ENCODE results near the gene MRPL48. TPM values are rescaled to one million over a fixed set of nuclear protein-coding genes. Genes with fewer than 3 reads are reported as not detected.

Gene MRPL48
- total and polyA plus RNA-seq, 4 donors: 37.5 to 58.5 (median 40.4) TPM

DNA sequence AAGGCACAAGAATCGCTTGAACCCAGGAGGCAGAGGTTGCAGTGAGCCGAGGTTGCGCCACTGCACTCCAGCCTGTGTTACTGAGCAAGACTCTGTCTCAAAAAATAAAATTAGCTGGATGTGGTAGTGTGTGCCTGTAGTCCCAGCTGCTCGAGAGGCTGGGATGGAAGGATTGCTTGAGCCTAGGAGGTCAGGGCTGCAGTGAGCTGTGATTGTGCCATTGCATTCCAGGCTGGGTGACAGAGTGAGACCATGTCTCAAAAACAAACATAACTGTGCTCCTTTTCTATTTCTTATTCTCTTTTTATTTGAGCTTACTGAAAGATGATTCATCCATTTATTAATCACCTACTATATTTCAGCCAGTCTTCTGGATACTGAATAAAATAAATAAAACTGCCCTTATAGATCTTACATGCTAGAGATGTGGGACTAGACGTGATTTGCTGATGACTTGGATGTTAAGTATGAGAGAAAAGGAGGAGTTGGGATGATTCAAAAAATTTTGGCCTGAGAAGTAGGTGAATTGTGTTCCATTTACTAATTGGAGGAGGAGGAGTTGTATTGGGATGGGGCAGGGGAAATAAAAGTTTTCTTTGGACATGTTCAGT lies 107.2 kb downstream of the MRPL48 start:
- 96% methylated on average over 4 of the region's 5 CpGs for WGBS (ENCODE audit: insufficient coverage)
- Histone ChIP-seq H3K27me3 (ENCODE audit: control insufficient read depth, insufficient read depth, low read length) (no peaks in the 10 kb centered on the region), H3K9me3 (ENCODE audit: control insufficient read depth, insufficient read depth, low read length) (no peaks in the 10 kb centered on the region), H3K27ac (ENCODE audit: low read depth, low read length) (no peak overlapping the region), H3K4me1 (ENCODE audit: control insufficient read depth, insufficient read depth, low read length) (no peaks in the 10 kb centered on the region), H3K4me3 (ENCODE audit: low read depth, low read length) (no peak overlapping the region), H3K36me3 (ENCODE audit: control insufficient read depth, insufficient read depth, low read length) (peaks cover 19% of the 10 kb centered on the region)
- DNase-seq (ENCODE audit: low read depth in 4 of 6, low spot score in 6 of 6): no peak

DNA sequence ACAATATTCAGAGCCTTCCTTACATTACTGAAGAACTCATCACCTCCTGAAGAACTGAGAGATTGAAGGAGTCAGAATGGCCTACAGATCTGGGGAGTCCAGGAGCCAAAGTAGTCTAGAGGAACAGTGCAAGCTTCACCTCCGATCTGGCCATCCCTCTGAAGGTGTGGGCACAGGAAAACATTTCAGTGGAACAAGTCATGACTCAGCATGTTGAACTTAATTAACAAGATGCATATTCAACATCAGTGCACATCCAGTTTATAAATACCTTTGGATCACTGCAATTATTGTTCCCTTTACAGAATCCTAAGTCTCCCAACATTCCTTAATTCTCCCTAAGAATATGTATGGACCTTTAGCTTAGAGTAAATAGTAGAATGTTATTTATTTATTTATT lies 114.6 kb downstream of the MRPL48 start:
- no peaks in the 10 kb centered on the region for H3K4me1 ChIP-seq (ENCODE audit: control insufficient read depth, insufficient read depth, low read length)
- H3K27me3 ChIP-seq (ENCODE audit: control insufficient read depth, insufficient read depth, low read length): no peaks in the 10 kb centered on the region
- H3K36me3 ChIP-seq (ENCODE audit: control insufficient read depth, insufficient read depth, low read length): peaks cover 23% of the 10 kb centered on the region
- WGBS (ENCODE audit: insufficient coverage): 88% methylated on average over 1 of the region's 1 CpG
- DNase-seq (ENCODE audit: low read depth in 4 of 6, low spot score in 6 of 6): no peak
- H3K4me3 ChIP-seq (ENCODE audit: low read depth, low read length): no peak overlapping the region
- H3K27ac ChIP-seq (ENCODE audit: low read depth, low read length): no peak overlapping the region
- H3K9me3 ChIP-seq (ENCODE audit: control insufficient read depth, insufficient read depth, low read length): no peaks in the 10 kb centered on the region

DNA sequence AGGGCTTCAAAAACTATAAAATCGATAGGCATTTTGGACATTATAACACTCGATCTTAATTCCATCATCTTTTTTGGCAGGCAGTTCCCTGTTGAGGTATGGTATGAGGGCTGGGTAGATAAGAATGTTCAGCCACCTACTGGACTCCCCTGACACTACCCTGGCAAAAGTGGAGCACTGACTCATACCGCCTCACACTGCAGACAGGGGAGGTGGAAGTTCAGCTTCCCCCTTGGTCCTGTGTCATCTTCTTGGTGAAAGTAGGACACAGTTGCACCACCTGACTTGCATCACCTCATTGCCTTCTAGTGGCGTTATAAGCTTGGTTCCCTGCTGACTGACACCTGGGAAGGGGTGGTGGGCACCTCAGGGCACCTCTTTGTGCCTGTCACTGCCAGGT lies 119.5 kb downstream of the MRPL48 start:
- Histone ChIP-seq H3K4me3 (ENCODE audit: low read depth, low read length) (no peak overlapping the region), H3K4me1 (ENCODE audit: control insufficient read depth, insufficient read depth, low read length) (no peaks in the 10 kb centered on the region), H3K27ac (ENCODE audit: low read depth, low read length) (no peak overlapping the region), H3K36me3 (ENCODE audit: control insufficient read depth, insufficient read depth, low read length) (peaks cover 37% of the 10 kb centered on the region), H3K9me3 (ENCODE audit: control insufficient read depth, insufficient read depth, low read length) (no peaks in the 10 kb centered on the region), H3K27me3 (ENCODE audit: control insufficient read depth, insufficient read depth, low read length) (no peaks in the 10 kb centered on the region)
- WGBS (ENCODE audit: insufficient coverage): 86% methylated on average over 1 of the region's 4 CpGs
- no peak for DNase-seq (ENCODE audit: low read depth in 4 of 6, low spot score in 6 of 6)

DNA sequence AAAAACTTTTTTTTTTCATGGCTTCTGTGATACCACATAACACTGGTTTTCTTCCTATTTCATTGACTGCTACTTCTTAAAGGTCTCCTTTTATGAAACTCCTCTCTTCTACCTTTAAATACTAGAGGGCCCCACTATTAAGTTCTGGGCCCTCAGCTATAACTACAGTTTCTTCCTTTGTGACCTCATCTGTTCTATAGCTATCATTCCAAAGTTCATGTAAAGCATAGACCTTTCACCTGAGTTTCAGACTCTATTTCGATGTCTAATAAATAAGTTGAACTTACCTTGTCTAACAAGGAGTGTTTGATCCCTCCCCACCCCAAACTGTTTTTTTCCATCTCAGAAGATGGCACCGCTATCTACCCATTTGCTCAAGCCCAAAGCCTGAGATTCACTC lies 124.4 kb downstream of the MRPL48 start:
- no peaks in the 10 kb centered on the region for H3K9me3 ChIP-seq (ENCODE audit: control insufficient read depth, insufficient read depth, low read length)
- H3K4me1 ChIP-seq (ENCODE audit: control insufficient read depth, insufficient read depth, low read length): no peaks in the 10 kb centered on the region
- DNase-seq (ENCODE audit: low read depth in 4 of 6, low spot score in 6 of 6): no peak
- no peaks in the 10 kb centered on the region for H3K27me3 ChIP-seq (ENCODE audit: control insufficient read depth, insufficient read depth, low read length)
- no peak overlapping the region for H3K27ac ChIP-seq (ENCODE audit: low read depth, low read length)
- no peak overlapping the region for H3K4me3 ChIP-seq (ENCODE audit: low read depth, low read length)
- WGBS (ENCODE audit: insufficient coverage): 100% methylated on average over 2 of the region's 2 CpGs
- H3K36me3 ChIP-seq (ENCODE audit: control insufficient read depth, insufficient read depth, low read length): peaks cover 51% of the 10 kb centered on the region

DNA sequence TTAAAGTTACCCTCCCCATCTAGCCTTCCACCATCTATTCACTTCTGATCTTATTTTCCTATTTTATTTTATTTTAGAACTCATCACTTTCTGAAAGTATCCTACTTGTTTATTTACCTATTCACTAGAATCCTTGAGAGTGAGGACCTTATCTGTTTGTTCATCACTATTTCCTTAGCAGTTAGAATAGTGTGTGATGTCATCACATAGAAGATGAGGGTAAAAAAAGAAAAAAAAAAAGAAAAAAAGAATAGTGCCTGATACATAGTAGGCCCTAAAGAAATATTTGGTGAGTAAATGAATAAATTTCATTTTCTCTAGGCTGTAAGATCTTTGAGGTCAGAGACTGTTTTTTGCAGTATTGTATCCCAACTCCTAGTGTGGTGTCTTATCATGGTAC lies 125.8 kb downstream of the MRPL48 start:
- Histone ChIP-seq H3K4me1 (ENCODE audit: control insufficient read depth, insufficient read depth, low read length) (no peaks in the 10 kb centered on the region), H3K36me3 (ENCODE audit: control insufficient read depth, insufficient read depth, low read length) (peaks cover 60% of the 10 kb centered on the region), H3K27ac (ENCODE audit: low read depth, low read length) (no peak overlapping the region), H3K4me3 (ENCODE audit: low read depth, low read length) (no peak overlapping the region), H3K27me3 (ENCODE audit: control insufficient read depth, insufficient read depth, low read length) (no peaks in the 10 kb centered on the region), H3K9me3 (ENCODE audit: control insufficient read depth, insufficient read depth, low read length) (no peaks in the 10 kb centered on the region)
- DNase-seq (ENCODE audit: low read depth in 4 of 6, low spot score in 6 of 6): no peak

DNA sequence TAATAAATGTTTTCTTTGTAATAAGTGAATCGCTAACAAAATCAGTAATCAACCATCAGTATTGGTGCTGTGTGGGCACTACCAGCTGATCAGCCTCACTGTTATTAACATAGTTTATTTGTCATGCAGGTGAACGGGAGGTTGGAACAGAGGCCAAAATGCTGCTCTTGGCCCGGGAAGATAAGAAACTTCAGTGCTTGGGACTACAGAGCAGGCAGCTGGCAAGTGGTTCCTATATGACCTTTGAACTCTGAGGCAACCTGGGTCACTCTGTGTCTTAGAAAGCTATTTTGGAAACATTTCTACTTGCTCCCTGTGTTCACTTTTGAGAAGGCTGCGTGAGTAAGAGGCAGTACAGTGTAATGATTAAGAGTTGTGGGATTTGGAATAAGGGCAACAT lies 126.6 kb downstream of the MRPL48 start:
- H3K9me3 ChIP-seq (ENCODE audit: control insufficient read depth, insufficient read depth, low read length): no peaks in the 10 kb centered on the region
- H3K36me3 ChIP-seq (ENCODE audit: control insufficient read depth, insufficient read depth, low read length): peaks cover 58% of the 10 kb centered on the region
- no peaks in the 10 kb centered on the region for H3K4me1 ChIP-seq (ENCODE audit: control insufficient read depth, insufficient read depth, low read length)
- no peaks in the 10 kb centered on the region for H3K27me3 ChIP-seq (ENCODE audit: control insufficient read depth, insufficient read depth, low read length)
- no peak overlapping the region for H3K27ac ChIP-seq (ENCODE audit: low read depth, low read length)
- no peak overlapping the region for H3K4me3 ChIP-seq (ENCODE audit: low read depth, low read length)
- WGBS (ENCODE audit: insufficient coverage): 100% methylated on average over 2 of the region's 4 CpGs
- DNase-seq (ENCODE audit: low read depth in 4 of 6, low spot score in 6 of 6): no peak

Other genes with a start within 250 kb of the MRPL48 start
- gene FAM168A, start 189.8 kb upstream of the MRPL48 start, total RNA-seq: 10 to 100 TPM; 57.5 to 80.8 TPM
- 100 to 1,000 TPM; 125 to 154 TPM for gene FAM168A, start 189.8 kb upstream of the MRPL48 start, polyA plus RNA-seq (ENCODE audit: insufficient read length in 2 of 2)
- 10 to 100 TPM; 52.4 to 58.6 TPM for gene PLEKHB1, start 141.3 kb upstream of the MRPL48 start, total RNA-seq
- gene PLEKHB1, start 141.3 kb upstream of the MRPL48 start, polyA plus RNA-seq (ENCODE audit: insufficient read length in 2 of 2): 100 to 1,000 TPM; 128 to 137 TPM
- gene RAB6A, start 26.8 kb upstream of the MRPL48 start, total RNA-seq: 100 to 1,000 TPM; 129 to 219 TPM
- gene RAB6A, start 26.8 kb upstream of the MRPL48 start, polyA plus RNA-seq (ENCODE audit: insufficient read length in 2 of 2): 100 to 1,000 TPM; 185 to 263 TPM
- gene COA4, start 89.0 kb downstream of the MRPL48 start, total RNA-seq: 10 to 100 TPM; 28.1 to 71.5 TPM
- 10 to 100 TPM; 53.7 to 58.6 TPM for gene COA4, start 89.0 kb downstream of the MRPL48 start, polyA plus RNA-seq (ENCODE audit: insufficient read length in 2 of 2)
- 10 to 100 TPM; 24.2 to 25.4 TPM for gene PAAF1, start 89.1 kb downstream of the MRPL48 start, total RNA-seq
- 10 to 100 TPM; 55.3 to 67.7 TPM for gene PAAF1, start 89.1 kb downstream of the MRPL48 start, polyA plus RNA-seq (ENCODE audit: insufficient read length in 2 of 2)
- gene DNAJB13, start 163.2 kb downstream of the MRPL48 start, total RNA-seq: 1 to 10 TPM in 1 of 2 donors, under 1 TPM in 1; 0.40 to 7.2 TPM
- 1 to 10 TPM; 4.2 to 5.1 TPM for gene DNAJB13, start 163.2 kb downstream of the MRPL48 start, polyA plus RNA-seq (ENCODE audit: insufficient read length in 2 of 2)
- 10 to 100 TPM; 12.2 to 21.5 TPM for gene UCP2, start 195.0 kb downstream of the MRPL48 start, total RNA-seq
- gene UCP2, start 195.0 kb downstream of the MRPL48 start, polyA plus RNA-seq (ENCODE audit: insufficient read length in 2 of 2): 10 to 100 TPM; 52.3 to 62.0 TPM
- 1 to 10 TPM in 1 of 2 donors, under 1 TPM in 1; 0.89 to 2.5 TPM for gene UCP3, start 221.2 kb downstream of the MRPL48 start, total RNA-seq
- gene UCP3, start 221.2 kb downstream of the MRPL48 start, polyA plus RNA-seq (ENCODE audit: insufficient read length in 2 of 2): 1 to 10 TPM; 3.0 to 5.5 TPM

Data from spinal cord (tissue), 10 donors.